Sigmoid colon (tissue), 7 donors: ENCODE results near the gene MAGI2. TPM values are rescaled to one million over a fixed set of nuclear protein-coding genes. Genes with fewer than 3 reads are reported as not detected.

Experiments used
- DNase-seq: peaks from one replicate; pipeline ENCODE4 v3.0.0-alpha.2; 2019
- H3K27ac ChIP-seq, 4 donors: fragments of 200-600 bp; sonication (generic); one replicate each; pipeline ENCODE4 v1.5.1; 2016 to 2019; ENCODE audit warnings: mild to moderate bottlenecking in 1 of 4
- H3K27me3 ChIP-seq, 3 donors: fragments of 200-600 bp; sonication (generic); one replicate each; pipeline ENCODE4 v1.5.1; 2019; ENCODE audit warnings: mild to moderate bottlenecking in 1 of 3
- H3K36me3 ChIP-seq, 4 donors: fragments of 200-600 bp; sonication (generic); one replicate each; pipeline ENCODE4 v1.5.1; 2016 to 2019
- H3K4me1 ChIP-seq, 4 donors: fragments of 200-600 bp; sonication (generic); one replicate each; pipeline ENCODE4 v1.5.1; 2017 to 2019
- H3K4me3 ChIP-seq, 4 donors: fragments of 200-600 bp; sonication (generic); one replicate each; pipeline ENCODE4 v1.5.1; 2017 to 2019; ENCODE audit warnings: mild to moderate bottlenecking in 2 of 4, moderate library complexity in 1 of 4
- H3K9me3 ChIP-seq, 4 donors: fragments of 200-600 bp in 3 of 4; sonication (generic) in 3 of 4; one replicate each; pipeline versions ENCODE4 v1.5.1 to v1.6.1; 2013 to 2019
- CTCF ChIP-seq, 4 experiments: fragments of 450-650 bp in 3 of 4; fragments of 200-600 bp in 1 of 4; IDR thresholded peaks; one replicate each; pipeline ENCODE4 v1.5.1; 2016 to 2019; ENCODE audit warnings: antibody characterized with exemption in 4 of 4, mild to moderate bottlenecking in 3 of 4, moderate library complexity in 2 of 4
- EP300 ChIP-seq, 4 donors: sonication (generic); formaldehyde crosslinking; IDR thresholded peaks; one replicate each; pipeline ENCODE4 v1.6.1; 2017; ENCODE audit warnings: antibody characterized with exemption in 4 of 4
- POLR2A ChIP-seq, 2 donors: fragments of 450-650 bp; IDR thresholded peaks; one replicate each; pipeline ENCODE4 v1.6.1; 2016; ENCODE audit warnings: antibody characterized with exemption in 2 of 2, mild to moderate bottlenecking in 2 of 2, moderate library complexity in 2 of 2
- POLR2AphosphoS5 ChIP-seq, 4 donors: sonication (generic); formaldehyde crosslinking; IDR thresholded peaks; one replicate each; pipeline ENCODE4 v1.6.1; 2017; ENCODE audit warnings: antibody characterized with exemption in 4 of 4
- WGBS, 2 donors: extraction: QIAGEN DNeasy Blood & Tissue Kit; methylation state at CpG; one replicate each; pipeline ENCODE4 v1.1.7; 2013; 5-methylcytosine and 5-hydroxymethylcytosine counted together
- intact Hi-C: fragments of 100-400 bp; cut with DNase I; formaldehyde crosslinking; loops from one replicate; pipeline ENCODE4 v1.15.1; 2023
- polyA plus RNA-seq, 3 donors: library from polyadenylated mRNA; stranded (reverse); fragments of 200-250 nt; gene quantifications; one replicate each; pipeline ENCODE4 v1.2.3, GENCODE V29; 2013
- total RNA-seq, 4 donors: library from RNA; depleted of rRNA; stranded (reverse); fragments of >200 nt; gene quantifications; one replicate each; pipeline ENCODE4 v1.1.0, GENCODE V29; 2016
- donor health status: healthy with polysubstance abuse.
- donor health status: Bipolar disorder and iron deficiency.
- donor health status: healthy.

The MAGI2 gene
- total and polyA plus RNA-seq, 7 donors, result 0.69 to 26.9 (median 14.7) TPM

DNA sequence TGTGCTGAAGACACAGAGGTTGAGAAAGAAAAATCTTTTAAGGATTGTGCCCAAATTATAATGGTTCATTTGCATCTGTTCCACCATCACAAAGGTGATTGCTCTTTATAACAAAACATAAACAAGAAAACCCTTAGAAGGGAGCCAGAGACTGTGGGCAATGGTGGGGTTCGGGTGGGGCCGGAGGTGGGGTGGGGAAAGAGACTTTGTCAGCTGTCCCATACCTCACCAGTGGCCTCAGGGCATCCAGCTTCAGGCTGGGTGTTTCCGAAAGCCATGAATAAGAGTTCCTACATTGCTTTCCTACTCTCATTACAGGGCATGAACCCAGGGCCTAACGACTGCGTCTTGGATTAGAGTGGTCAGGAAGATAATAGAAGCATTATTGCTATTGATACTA lies 1427.0 kb downstream of the MAGI2 start:
- Histone ChIP-seq H3K27ac (no peak overlapping the region), H3K36me3 (no peaks in the 10 kb centered on the region), H3K4me3 (no peak overlapping the region), H3K9me3 (no peaks in the 10 kb centered on the region), H3K4me1 (no peaks in the 10 kb centered on the region), H3K27me3 (no peaks in the 10 kb centered on the region)
- 90 to 93% methylated on average over 5 of the region's 5 CpGs for WGBS, 2 donors
- intact Hi-C loops, result no loop called here
- DNase-seq, result no peak
- TF ChIP-seq POLR2A (IDR thresholded peaks at IDR 0.05) (no peak), CTCF (IDR thresholded peaks at IDR 0.05) (no peak), EP300 (IDR thresholded peaks at IDR 0.05) (no peak), POLR2AphosphoS5 (IDR thresholded peaks at IDR 0.05) (no peak)

DNA sequence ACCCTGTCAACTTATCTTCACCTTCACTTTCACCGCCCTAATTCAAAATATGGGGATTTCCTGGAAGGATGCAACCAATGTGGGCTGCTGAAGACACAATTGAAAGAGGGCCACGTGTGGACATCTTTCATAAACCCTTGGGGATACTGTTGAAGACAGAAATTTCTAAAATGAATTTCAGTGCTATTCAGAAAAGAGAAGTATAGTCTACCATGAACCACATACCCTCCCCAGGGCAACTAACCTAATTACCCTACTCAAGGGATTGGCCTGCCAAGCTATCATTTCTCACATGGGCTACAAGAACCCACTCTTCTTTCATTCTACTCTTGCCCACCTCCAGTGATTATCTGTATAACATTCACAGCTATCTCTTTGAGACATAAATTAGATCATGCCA lies 1428.9 kb downstream of the MAGI2 start:
- no peak for DNase-seq
- no peak overlapping the region for H3K27ac ChIP-seq
- H3K27me3 ChIP-seq, result no peaks in the 10 kb centered on the region
- H3K4me3 ChIP-seq, result no peak overlapping the region
- intact Hi-C loops, result loop anchor here (5.0 kb wide), 1 partner anchor 227 kb away; the partner anchor contains the start of genes PHTF2 and TMEM60
- TF ChIP-seq POLR2A (IDR thresholded peaks at IDR 0.05), result no peak
- no peak for TF ChIP-seq CTCF (IDR thresholded peaks at IDR 0.05)
- no peak for TF ChIP-seq EP300 (IDR thresholded peaks at IDR 0.05)
- TF ChIP-seq POLR2AphosphoS5 (IDR thresholded peaks at IDR 0.05), result no peak
- H3K9me3 ChIP-seq, result no peaks in the 10 kb centered on the region
- 67 to 78% methylated on average over 2 of the region's 2 CpGs for WGBS, 2 donors
- no peaks in the 10 kb centered on the region for H3K36me3 ChIP-seq
- H3K4me1 ChIP-seq, result peaks cover 0 to 10% (median 4%) of the 10 kb centered on the region in 4 donors

DNA sequence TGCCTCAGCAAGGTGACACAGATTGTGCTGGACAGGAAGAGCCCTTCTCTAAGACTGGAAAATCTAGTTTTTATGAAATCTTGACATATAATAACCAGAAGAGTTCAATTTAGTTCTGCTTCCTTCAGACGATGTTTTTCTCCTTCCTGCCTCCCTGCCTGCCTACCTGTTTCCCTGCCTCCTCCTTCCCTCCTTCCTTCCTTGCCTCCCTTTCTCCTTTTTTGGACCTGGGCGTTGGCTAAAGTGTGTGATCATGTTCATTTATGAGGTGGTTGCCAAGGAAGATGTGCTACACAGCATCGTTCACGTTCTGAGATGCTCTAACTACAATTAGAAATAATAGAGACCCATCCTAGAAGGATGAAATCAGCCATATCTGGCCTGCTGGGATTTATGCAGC lies 1430.3 kb downstream of the MAGI2 start:
- H3K9me3 ChIP-seq, result no peaks in the 10 kb centered on the region
- TF ChIP-seq CTCF (IDR thresholded peaks at IDR 0.05) (no peak), EP300 (IDR thresholded peaks at IDR 0.05) (no peak), POLR2AphosphoS5 (IDR thresholded peaks at IDR 0.05) (no peak), POLR2A (IDR thresholded peaks at IDR 0.05) (no peak)
- no peaks in the 10 kb centered on the region for H3K36me3 ChIP-seq
- no peaks in the 10 kb centered on the region for H3K27me3 ChIP-seq
- H3K27ac ChIP-seq, result no peak overlapping the region
- peaks cover 0 to 18% (median 9%) of the 10 kb centered on the region in 4 donors for H3K4me1 ChIP-seq
- intact Hi-C loops, result loop anchor here (5.0 kb wide), 1 partner anchor 226 kb away; the partner anchor contains the start of genes PHTF2 and TMEM60
- DNase-seq, result no peak
- WGBS, 2 donors, result 27 to 63% methylated on average over 4 of the region's 4 CpGs
- no peak overlapping the region for H3K4me3 ChIP-seq

DNA sequence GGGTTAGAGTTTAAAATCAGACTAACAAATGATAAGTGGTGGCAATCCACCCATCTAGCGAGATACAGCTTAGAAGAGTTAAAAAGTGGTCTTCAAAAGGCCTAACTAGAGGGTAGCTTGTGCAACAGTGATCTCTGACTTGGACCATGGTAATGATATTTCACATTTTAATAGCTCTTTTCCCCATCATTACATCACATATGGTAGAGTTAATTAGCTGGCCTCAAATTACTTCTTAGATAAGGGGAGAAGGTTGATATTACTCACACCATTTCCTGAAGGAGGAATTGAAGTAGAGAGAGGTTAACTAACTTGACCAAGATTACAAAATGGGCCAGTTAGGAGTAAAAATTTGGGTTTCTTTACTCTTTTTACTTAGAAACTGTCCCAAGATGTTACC lies 1431.3 kb downstream of the MAGI2 start:
- Histone ChIP-seq H3K9me3 (no peaks in the 10 kb centered on the region), H3K27me3 (no peaks in the 10 kb centered on the region), H3K4me1 (peaks cover 0 to 28% (median 14%) of the 10 kb centered on the region in 4 donors), H3K4me3 (no peak overlapping the region), H3K36me3 (no peaks in the 10 kb centered on the region), H3K27ac (no peak overlapping the region)
- TF ChIP-seq EP300 (IDR thresholded peaks at IDR 0.05) (no peak), POLR2A (IDR thresholded peaks at IDR 0.05) (no peak), POLR2AphosphoS5 (IDR thresholded peaks at IDR 0.05) (no peak), CTCF (IDR thresholded peaks at IDR 0.05) (no peak)
- no peak for DNase-seq
- WGBS, 2 donors, result 90 to 96% methylated on average over 1 of the region's 1 CpG
- intact Hi-C loops, result loop anchor here (5.0 kb wide), 1 partner anchor 225 kb away; the partner anchor contains the start of genes PHTF2 and TMEM60

DNA sequence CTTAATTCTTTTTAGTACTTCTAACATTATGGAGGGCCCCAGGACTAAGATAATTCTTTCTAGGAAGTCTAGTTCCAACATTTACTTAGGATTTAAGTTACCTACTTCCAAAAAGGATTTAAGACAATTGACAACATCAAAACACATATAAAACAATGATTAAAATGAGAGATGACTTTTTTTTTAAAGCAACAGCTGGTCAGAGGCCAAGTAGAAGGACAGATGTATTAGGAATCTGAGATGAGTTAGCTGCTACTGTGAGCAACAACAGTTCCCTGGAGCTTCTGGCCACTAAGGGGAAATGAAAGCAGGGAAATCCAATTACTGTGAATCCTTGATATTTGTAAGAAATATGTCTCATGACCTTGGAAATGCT lies 1432.6 kb downstream of the MAGI2 start:
- Histone ChIP-seq H3K9me3 (no peaks in the 10 kb centered on the region), H3K36me3 (no peaks in the 10 kb centered on the region), H3K4me3 (no peak overlapping the region), H3K4me1 (peaks cover 0 to 30% (median 14%) of the 10 kb centered on the region in 4 donors), H3K27ac (peak overlapping the region in 3 of 4 donors; percentile 96 to 97 (median 97)), H3K27me3 (no peaks in the 10 kb centered on the region)
- TF ChIP-seq CTCF (IDR thresholded peaks at IDR 0.05) (no peak), POLR2A (IDR thresholded peaks at IDR 0.05) (no peak), EP300 (IDR thresholded peaks at IDR 0.05) (no peak), POLR2AphosphoS5 (IDR thresholded peaks at IDR 0.05) (no peak)
- DNase-seq, result no peak
- intact Hi-C loops, result loop anchor here (2.0 to 5.0 kb wide), 2 partner anchors 224 to 1156 kb away; partner anchors contain the start of genes PHTF2 and TMEM60
